ENCODE results near the gene UNKL. TPM values are rescaled to one million over a fixed set of nuclear protein-coding genes. Genes with fewer than 3 reads are reported as not detected.

The UNKL gene
- total RNA-seq, 1 experiment from 2014 or later = 32.0 TPM

GRCh38 chr16:1424028-1424427 lies 9.5 kb upstream of the UNKL start:
- DNase-seq = no peak
- Histone ChIP-seq H2BK15ac (ENCODE audit: low read depth, low read length) (no peak overlapping the region), H2BK12ac (ENCODE audit: insufficient read length, low read depth, low read length) (no peak overlapping the region), H3K23ac (ENCODE audit: insufficient read length, low read depth, low read length) (no peak overlapping the region), H4K5ac (ENCODE audit: insufficient read length, low read depth, low read length) (no peak overlapping the region), H3K9ac (ENCODE audit: extremely low read depth, insufficient read length, low read length) (no peak overlapping the region), H3K9me3 (ENCODE audit: control insufficient read depth, low read depth, low read length) (no peaks in the 10 kb centered on the region), H2BK120ac (ENCODE audit: low read depth, low read length, poor library complexity, severe bottlenecking) (no peak overlapping the region), H2AK5ac (ENCODE audit: insufficient read length, low read length) (no peak overlapping the region), H4K20me1 (ENCODE audit: control insufficient read depth, insufficient read depth, insufficient read length) (no peaks in the 10 kb centered on the region), H2BK5ac (ENCODE audit: insufficient read length, low read length) (no peak overlapping the region), H3K4me1 (ENCODE audit: insufficient read depth, low read length) (no peaks in the 10 kb centered on the region), H3K23me2 (ENCODE audit: insufficient read length, low read depth, low read length, poor library complexity, severe bottlenecking) (peaks cover 13% of the 10 kb centered on the region), H3K79me2 (ENCODE audit: insufficient read depth, low read length) (peaks cover 7% of the 10 kb centered on the region; the same call in 1 of the 2 replicates), H3T11ph (ENCODE audit: low read length) (no peak overlapping the region), H3K27me3 (ENCODE audit: insufficient read depth, low read length) (no peaks in the 10 kb centered on the region), H3K4me2 (ENCODE audit: insufficient read depth, insufficient read length, low read length) (no peak overlapping the region), H3K27ac (ENCODE audit: insufficient read length, low read depth, low read length) (no peak overlapping the region), H2BK20ac (ENCODE audit: low read depth, low read length, poor library complexity, severe bottlenecking) (no peak overlapping the region), H3K4ac (ENCODE audit: low read depth, low read length) (no peak overlapping the region), H3K14ac (ENCODE audit: insufficient read depth, low read length) (no peak overlapping the region), H4K91ac (ENCODE audit: insufficient read length, low read depth, low read length) (no peak overlapping the region), H3K18ac (ENCODE audit: insufficient read length, low read depth, low read length) (no peak overlapping the region), H3K56ac (ENCODE audit: insufficient read length, low read depth, low read length) (no peak overlapping the region), H3K79me1 (ENCODE audit: insufficient read depth, low read depth, low read length, poor library complexity, severe bottlenecking) (no peaks in the 10 kb centered on the region), H2AFZ (ENCODE audit: low read length) (no peak overlapping the region), H4K8ac (replicated peaks; ENCODE audit: insufficient read length, low read depth, low read length) (no peak overlapping the region)
- no CpG with 5 or more reads among the region's 12 CpGs for WGBS (ENCODE audit: extremely low coverage, insufficient read length, low lambda C conversion rate)
- peaks cover 0 to 10% of the 10 kb centered on the region in 2 experiments; a peak in 2 of 4 replicates for H3K4me1 Mint-ChIP-seq
- no peaks in the 10 kb centered on the region for H3K27me3 Mint-ChIP-seq (ENCODE audit: low read depth)
- H3K4me3 Mint-ChIP-seq = no peak overlapping the region
- peaks cover 0 to 6% (median 0%) of the 10 kb centered on the region in 3 experiments; a peak in 2 of 7 replicates for H3K36me3 Mint-ChIP-seq (ENCODE audit: insufficient read depth in 1 of 3, low read depth in 3 of 3)
- no peak overlapping the region for H3K27ac Mint-ChIP-seq
- H3K9me3 Mint-ChIP-seq = peaks cover 6 to 10% of the 10 kb centered on the region in 2 experiments; a peak in 4 of 5 replicates
- no peak for TF ChIP-seq CTCF (conservative IDR thresholded peaks at IDR 0.05)
